ENCODE measurements around the gene SPIRE1. TPM values are rescaled to one million over a fixed set of nuclear protein-coding genes. Genes with fewer than 3 reads are reported as not detected.

The SPIRE1 gene
- total RNA-seq, 1 donor from 2014 or later = 20.7 TPM

DNA sequence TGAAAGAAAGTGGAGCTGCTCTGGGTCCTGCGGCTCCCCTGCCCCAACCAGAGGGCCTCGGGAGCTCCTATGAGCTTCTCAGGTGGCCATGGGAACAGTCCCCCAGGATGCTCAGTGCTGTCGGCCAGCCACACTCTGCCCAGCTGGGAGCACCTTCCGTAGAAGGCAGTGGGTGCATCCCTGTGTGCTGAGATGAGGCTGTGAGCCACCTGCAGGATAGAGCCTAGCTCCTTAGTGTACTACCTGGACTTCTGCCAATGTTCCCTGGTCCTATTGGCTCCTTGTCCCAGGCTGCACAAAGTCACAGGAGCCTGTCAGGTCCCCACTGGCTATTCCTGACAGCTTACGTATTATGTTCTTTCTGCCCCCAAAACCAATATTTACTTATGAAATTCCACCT is 234.1 kb downstream of the SPIRE1 start:
- DNase-seq (ENCODE audit: low read depth) = no peak
- H3K4me3 ChIP-seq (ENCODE audit: low read depth, low read length) = no peak overlapping the region
- TF ChIP-seq, protein P1, sequence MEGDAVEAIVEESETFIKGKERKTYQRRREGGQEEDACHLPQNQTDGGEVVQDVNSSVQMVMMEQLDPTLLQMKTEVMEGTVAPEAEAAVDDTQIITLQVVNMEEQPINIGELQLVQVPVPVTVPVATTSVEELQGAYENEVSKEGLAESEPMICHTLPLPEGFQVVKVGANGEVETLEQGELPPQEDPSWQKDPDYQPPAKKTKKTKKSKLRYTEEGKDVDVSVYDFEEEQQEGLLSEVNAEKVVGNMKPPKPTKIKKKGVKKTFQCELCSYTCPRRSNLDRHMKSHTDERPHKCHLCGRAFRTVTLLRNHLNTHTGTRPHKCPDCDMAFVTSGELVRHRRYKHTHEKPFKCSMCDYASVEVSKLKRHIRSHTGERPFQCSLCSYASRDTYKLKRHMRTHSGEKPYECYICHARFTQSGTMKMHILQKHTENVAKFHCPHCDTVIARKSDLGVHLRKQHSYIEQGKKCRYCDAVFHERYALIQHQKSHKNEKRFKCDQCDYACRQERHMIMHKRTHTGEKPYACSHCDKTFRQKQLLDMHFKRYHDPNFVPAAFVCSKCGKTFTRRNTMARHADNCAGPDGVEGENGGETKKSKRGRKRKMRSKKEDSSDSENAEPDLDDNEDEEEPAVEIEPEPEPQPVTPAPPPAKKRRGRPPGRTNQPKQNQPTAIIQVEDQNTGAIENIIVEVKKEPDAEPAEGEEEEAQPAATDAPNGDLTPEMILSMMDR (conservative IDR thresholded peaks at IDR 0.05; ENCODE audit: low read depth, low read length) = no peak

DNA sequence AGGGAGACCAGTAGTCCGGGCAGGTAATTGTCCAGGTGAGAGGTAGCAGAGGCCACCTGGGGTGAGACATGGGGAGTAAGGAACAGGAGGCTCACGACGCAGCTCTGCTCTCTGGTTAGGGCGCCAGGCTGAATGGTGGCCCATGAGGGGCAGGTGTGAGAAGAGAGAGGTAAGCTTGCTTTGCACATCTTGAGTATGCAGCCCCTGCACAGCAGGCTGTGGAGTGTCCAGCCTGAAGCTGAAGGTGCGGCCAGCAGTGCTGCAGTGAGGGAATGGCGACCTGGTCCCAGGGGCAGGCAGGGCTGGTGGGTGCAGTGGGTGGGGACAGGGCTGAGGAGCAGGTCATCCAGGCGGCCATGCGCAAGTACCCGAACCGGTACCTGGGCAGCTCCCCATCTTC is 234.5 kb downstream of the SPIRE1 start:
- no peak for DNase-seq (ENCODE audit: low read depth)
- TF ChIP-seq, protein P1 (conservative IDR thresholded peaks at IDR 0.05; ENCODE audit: low read depth, low read length) = no peak
- no peak overlapping the region for H3K4me3 ChIP-seq (ENCODE audit: low read depth, low read length)

DNA sequence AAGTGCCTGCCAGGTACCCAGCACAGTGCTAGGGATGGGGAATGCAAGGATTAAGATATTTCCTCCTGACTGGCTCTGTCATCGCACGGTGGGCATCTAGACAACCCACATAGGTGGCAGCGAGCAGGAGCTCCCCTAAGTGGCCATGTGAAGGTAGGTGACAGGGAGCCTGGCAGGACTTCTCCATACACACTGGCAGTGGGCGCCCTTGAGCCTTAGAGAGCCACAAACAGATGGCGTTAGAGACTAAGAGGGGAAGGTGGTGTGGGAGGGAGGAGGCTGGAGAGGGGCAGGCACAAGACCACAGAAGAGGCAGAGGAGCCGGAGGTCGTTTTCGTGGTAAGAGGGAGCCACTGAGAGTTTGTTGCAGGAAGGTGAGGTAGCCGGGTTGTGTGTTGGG is 235.0 kb downstream of the SPIRE1 start:
- DNase-seq (ENCODE audit: low read depth) = no peak
- H3K4me3 ChIP-seq (ENCODE audit: low read depth, low read length) = no peak overlapping the region
- TF ChIP-seq, protein P1 (conservative IDR thresholded peaks at IDR 0.05; ENCODE audit: low read depth, low read length) = peak; percentile 28

GRCh38 chr18:12421732-12422131 is 236.2 kb downstream of the SPIRE1 start:
- no peak for DNase-seq (ENCODE audit: low read depth)
- no peak overlapping the region for H3K4me3 ChIP-seq (ENCODE audit: low read depth, low read length)
- TF ChIP-seq, protein P1 (conservative IDR thresholded peaks at IDR 0.05; ENCODE audit: low read depth, low read length) = no peak

DNA sequence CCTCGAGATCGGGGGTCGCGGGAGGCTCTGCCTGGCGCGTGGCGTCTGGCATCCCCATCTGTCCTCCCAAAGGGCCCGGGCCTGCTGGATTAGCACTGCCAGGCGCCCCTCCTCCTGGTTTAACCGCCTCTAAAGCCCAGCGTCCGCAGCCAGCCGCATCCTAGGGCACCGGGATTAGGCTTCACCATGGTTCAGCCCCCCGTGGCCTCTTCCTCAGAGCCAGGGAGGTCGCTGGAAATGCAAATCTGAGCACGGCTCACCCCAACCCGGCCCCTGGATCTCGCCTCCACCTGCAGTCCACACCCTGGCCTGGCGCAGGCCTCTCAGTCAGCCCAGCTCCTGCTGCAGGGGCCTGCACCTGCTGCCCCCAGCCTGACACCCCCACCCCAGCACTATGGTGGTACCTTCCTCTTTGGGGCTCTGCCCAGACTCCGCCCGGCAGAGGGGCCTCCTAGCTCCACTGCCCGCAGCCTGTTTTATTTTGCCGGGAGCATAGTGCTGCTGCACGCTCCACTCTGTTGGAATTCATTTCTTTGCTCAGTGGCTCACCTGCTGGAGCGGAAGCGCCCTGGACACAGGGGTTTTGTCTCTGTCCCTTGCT is 237.0 kb downstream of the SPIRE1 start:
- TF ChIP-seq, protein P1 (conservative IDR thresholded peaks at IDR 0.05; ENCODE audit: low read depth, low read length) = no peak
- H3K4me3 ChIP-seq (ENCODE audit: low read depth, low read length) = no peak overlapping the region
- no peak for DNase-seq (ENCODE audit: low read depth)

- no peak for DNase-seq (ENCODE audit: low read depth)
- TF ChIP-seq, protein P1 (conservative IDR thresholded peaks at IDR 0.05; ENCODE audit: low read depth, low read length) = no peak
- H3K4me3 ChIP-seq (ENCODE audit: low read depth, low read length) = no peak overlapping the region
Observed at GRCh38 chr18:12417687-12418086, 240.2 kb downstream of the SPIRE1 start.

DNA sequence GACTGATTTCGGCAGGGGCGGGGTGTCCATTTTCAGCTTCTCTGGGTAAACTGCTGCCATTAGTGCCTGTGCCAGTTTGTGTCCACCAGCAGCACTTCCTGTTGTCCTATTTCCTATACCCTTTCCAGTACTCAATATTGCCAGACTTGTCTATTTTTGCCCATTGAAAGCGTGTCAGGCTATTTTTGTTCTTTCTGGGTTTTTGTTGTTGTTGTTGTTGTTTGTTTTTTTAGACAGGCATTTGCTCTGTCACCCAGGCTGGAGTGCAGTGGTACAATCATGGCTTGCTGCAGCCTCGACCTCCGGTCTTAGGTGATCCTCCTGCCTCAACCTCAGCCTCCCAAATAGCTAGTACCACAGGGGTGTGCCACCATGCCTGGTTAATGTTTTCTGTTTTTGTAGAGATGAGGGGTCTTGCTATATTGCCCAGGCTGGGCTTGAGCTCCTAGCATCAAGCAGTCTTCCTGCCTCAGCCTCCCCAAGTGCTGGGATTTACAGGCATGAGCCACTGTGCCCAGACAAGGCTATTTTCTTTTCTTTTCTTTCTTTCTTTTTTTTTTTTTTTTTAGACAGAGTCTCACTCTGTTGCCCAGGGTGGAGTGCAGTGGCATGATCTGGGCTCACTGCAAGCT is 241.7 kb downstream of the SPIRE1 start:
- TF ChIP-seq, protein P1 (conservative IDR thresholded peaks at IDR 0.05; ENCODE audit: low read depth, low read length) = no peak
- DNase-seq (ENCODE audit: low read depth) = no peak

More for the DNA sequence above, 241.7 kb downstream of the SPIRE1 start:
- H3K4me3 ChIP-seq (ENCODE audit: low read depth, low read length) = no peak overlapping the region

All from epithelial cell of proximal tubule (primary cell).